Inferior parietal cortex (tissue), 1 donor: ENCODE measurements around the gene PCDHGA9.
"Not testable (repeated sequence)": the region's sequence is repeated elsewhere in the genome, so short reads cannot be mapped to it uniquely, and the experiment has no call there.

ENCODE experiments used
- DNase-seq: peaks from one replicate; pipeline ENCODE4 v3.0.0-alpha.2; 2016; ENCODE audit errors: extremely low spot score

Gene PCDHGA9

DNA sequence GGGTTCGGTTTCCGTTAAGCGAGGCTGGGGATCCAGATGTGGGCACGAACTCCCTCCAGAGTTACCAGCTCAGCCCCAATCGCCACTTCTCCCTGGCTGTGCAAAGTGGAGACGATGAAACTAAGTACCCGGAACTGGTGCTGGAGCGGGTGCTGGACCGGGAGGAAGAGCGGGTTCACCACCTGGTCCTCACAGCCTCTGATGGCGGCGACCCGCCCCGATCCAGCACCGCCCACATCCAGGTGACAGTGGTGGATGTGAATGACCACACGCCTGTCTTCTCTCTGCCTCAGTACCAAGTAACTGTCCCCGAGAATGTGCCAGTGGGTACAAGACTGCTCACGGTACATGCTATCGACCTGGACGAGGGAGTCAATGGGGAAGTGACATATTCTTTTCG is 19.2 kb upstream of the PCDHGA9 start:
- no peak for DNase-seq

DNA sequence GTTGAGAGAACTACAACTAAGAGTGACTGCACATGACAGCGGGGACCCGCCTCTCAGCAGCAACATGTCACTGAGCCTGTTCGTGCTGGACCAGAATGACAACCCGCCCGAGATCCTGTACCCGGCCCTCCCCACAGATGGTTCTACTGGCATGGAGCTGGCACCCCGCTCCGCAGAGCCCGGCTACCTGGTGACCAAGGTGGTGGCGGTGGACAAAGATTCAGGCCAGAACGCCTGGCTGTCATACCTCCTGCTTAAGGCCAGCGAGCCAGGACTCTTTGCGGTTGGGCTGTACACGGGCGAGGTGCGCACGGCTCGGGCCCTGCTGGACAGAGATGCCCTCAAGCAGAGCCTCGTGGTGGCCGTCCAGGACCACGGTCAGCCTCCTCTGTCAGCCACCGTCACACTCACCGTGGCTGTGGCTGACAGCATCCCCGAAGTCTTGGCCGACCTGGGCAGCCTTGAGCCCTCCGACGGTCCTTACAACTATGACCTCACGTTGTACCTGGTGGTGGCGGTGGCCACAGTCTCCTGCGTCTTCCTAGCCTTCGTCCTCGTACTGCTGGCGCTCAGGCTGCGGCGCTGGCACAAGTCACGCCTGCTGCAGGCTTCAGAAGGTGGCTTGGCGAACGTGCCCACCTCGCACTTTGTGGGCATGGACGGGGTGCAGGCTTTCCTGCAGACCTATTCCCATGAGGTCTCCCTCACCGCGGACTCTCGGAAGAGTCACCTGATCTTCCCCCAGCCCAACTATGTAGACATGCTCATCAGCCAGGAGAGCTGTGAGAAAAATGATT is 17.9 kb upstream of the PCDHGA9 start:
- no peak for DNase-seq

- DNase-seq: not testable (repeated sequence)
These were observed 14.8 kb upstream of the PCDHGA9 start, which contains the start of gene PCDHGB4 for GRCh38 chr5:141387557-141388311. PCDHGB4 (plus strand) TSS chr5:141387698; CDS start chr5:141387885, 187 bp downstream.

DNA sequence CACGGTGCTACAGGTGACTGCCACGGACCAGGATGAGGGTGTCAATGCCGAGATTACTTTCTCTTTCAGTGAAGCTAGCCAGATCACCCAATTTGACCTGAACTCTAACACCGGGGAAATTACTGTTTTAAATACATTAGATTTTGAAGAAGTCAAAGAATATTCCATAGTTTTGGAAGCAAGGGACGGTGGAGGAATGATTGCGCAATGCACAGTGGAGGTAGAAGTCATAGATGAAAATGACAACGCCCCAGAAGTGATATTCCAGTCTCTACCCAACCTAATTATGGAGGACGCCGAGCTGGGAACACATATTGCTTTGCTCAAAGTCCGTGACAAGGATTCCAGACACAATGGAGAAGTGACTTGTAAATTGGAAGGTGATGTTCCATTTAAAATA is 13.9 kb upstream of the PCDHGA9 start:
- DNase-seq: no peak

DNA sequence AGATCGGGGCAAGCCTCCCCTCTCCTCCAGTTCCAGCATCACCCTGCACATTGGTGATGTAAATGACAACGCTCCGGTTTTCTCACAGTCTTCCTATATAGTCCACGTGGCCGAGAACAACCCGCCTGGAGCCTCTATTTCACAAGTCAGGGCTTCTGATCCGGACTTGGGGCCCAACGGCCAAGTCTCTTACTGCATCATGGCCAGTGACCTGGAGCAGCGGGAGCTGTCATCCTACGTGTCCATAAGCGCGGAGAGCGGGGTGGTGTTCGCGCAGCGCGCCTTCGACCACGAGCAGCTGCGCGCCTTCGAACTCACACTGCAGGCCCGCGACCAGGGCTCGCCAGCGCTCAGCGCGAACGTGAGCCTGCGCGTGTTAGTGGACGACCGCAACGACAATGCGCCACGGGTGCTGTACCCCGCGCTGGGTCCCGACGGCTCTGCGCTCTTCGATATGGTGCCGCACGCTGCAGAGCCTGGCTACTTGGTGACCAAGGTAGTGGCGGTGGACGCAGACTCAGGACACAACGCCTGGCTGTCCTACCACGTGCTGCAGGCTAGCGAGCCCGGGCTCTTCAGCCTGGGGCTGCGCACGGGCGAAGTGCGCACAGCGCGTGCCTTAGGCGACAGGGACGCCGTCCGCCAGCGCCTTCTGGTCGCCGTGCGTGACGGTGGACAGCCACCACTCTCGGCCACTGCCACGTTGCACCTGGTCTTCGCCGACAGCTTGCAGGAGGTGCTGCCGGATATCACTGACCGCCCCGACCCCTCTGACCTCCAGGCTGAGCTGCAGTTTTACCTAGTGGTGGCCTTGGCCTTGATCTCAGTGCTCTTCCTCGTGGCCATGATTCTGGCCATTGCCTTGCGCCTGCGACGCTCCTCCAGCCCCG is 13.2 kb upstream of the PCDHGA9 start:
- no peak for DNase-seq

- no peak for DNase-seq
These were observed 10.0 kb upstream of the PCDHGA9 start, which contains the start of gene PCDHGA8 for GRCh38 chr5:141392429-141393198. PCDHGA8 (plus strand) TSS chr5:141392633; CDS start chr5:141392814, 181 bp downstream.

DNA sequence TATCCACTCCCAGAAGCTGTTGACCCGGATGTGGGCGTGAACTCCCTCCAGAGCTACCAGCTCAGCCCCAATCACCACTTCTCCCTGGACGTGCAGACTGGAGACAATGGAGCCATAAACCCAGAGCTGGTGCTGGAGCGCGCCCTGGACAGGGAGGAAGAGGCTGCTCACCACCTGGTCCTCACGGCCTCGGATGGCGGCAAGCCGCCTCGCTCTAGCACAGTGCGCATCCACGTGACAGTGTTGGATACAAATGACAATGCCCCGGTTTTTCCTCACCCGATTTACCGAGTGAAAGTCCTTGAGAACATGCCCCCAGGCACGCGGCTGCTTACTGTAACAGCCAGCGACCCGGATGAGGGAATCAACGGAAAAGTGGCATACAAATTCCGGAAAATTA is 9.3 kb upstream of the PCDHGA9 start:
- DNase-seq: no peak

GRCh38 chr5:141394401-141395187 is 8.0 kb upstream of the PCDHGA9 start:
- DNase-seq: not testable (repeated sequence)

DNA sequence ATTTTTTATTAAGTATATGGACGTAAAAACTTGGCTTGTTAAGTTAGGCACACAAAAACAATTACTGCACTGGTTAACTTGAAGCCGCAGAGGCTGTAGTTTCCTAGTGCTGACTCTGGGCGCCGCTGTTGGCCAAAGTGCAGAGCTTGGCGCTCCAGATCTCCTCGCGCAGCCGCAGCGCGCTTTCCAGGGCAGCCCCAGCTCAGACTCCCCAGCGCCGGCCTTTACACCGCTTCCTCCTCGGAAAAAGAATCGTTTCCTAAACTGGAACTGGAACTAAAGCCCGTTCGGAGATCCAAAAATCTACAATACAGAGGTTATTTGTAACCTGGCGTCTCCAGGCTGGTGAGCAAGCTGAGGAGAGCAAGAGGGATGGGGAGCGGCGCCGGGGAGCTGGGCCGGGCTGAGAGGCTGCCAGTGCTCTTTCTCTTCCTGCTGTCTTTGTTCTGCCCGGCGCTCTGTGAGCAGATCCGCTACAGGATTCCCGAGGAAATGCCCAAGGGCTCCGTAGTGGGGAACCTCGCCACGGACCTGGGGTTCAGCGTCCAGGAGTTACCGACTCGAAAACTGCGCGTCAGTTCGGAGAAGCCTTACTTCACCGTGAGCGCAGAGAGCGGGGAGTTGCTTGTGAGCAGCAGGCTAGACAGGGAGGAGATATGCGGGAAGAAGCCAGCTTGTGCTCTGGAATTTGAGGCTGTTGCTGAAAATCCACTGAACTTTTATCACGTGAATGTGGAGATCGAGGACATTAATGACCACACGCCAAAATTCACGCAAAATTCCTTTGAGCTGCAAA is 4.6 kb upstream of the PCDHGA9 start, which contains the start of gene PCDHGB5:
TSS of gene PCDHGB5 (plus strand) at position 192 of the 796 bp plus-strand sequence. CDS start at position 373, 181 bp downstream.
- DNase-seq: not testable (repeated sequence)

- no peak for DNase-seq
These were observed 4.0 kb upstream of the PCDHGA9 start for GRCh38 chr5:141398608-141399007.

GRCh38 chr5:141399555-141400258 is 2.9 kb upstream of the PCDHGA9 start:
- no peak for DNase-seq

- DNase-seq: no peak
These were observed 809 bp downstream of the PCDHGA9 start for GRCh38 chr5:141403387-141403786.

- DNase-seq: not testable (repeated sequence)
These were observed 5.4 kb downstream of the PCDHGA9 start, which contains the start of gene PCDHGB6 for GRCh38 chr5:141407790-141408505. PCDHGB6 (plus strand) TSS chr5:141408021; CDS start chr5:141408203, 182 bp downstream.

- DNase-seq: no peak
These were observed 7.2 kb downstream of the PCDHGA9 start for GRCh38 chr5:141409598-141410306.

GRCh38 chr5:141411575-141411974 is 9.0 kb downstream of the PCDHGA9 start:
- no peak for DNase-seq

GRCh38 chr5:141412854-141413539 is 10.4 kb downstream of the PCDHGA9 start, which contains the start of gene PCDHGA10:
PCDHGA10 (plus strand) TSS chr5:141412987; CDS start chr5:141413176, 189 bp downstream.
- peak; percentile 12 for DNase-seq
